GM21390 (cell line): Measurements from ENCODE around the gene ST6GALNAC6.
"Not testable (repeated sequence)": the region's sequence is repeated elsewhere in the genome, so short reads cannot be mapped to it uniquely, and the experiment has no call there.

Experiments
- ATAC-seq: cut with Tn5 transposase; IDR thresholded peaks from one replicate; pipeline ENCODE4 v1.9.1; 2021; ENCODE audit not compliant: unreplicated experiment

ST6GALNAC6 gene

GRCh38 chr9:127837346-127837745 lies 62.1 kb downstream of the ST6GALNAC6 start:
- no peak for ATAC-seq

DNA sequence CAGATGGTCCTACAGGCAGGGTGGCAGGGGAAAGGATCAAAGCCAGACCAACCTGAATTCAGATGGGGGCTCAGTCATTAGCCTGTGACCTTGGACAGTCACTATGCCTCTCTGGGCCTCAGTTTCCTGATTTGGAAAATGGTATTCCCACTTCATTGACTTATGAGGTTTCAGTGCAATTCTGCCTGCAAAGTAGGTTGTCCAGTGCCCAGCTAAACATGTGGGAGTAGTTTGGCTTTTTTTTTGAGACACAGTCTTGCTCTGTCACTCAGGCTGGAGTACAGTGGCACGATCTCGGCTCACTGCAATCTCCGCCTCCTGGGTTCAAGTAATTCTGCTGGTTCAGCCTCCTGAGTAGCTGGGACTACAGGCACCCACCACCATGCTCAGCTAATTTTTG lies 62.8 kb downstream of the ST6GALNAC6 start:
- not testable (repeated sequence) for ATAC-seq

DNA sequence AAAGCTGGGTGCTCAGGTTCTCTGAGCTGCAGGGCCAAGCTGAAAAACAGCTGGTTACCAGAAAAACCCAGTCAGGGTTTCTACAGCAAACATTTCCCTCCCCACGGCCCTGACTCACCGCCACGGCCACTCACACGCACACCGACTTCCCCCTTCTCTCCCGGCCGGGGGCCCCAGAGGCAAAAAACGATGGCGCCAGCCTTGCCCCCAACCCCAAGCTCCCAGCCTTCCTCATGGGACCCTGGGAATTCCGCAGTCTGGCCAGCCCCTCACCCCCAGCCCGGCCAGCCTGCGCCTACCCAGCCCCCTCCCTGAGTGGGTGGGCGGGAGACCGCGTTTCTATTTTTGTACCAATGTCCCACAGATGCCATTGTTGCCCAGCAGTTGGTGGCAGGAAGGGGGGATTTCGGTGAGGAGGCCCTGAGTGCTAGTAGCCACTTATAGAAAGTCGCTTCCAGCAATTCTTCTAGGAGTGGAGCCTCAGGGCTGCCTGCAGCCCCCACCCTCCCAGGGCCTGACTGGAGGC lies 63.3 kb downstream of the ST6GALNAC6 start:
- no peak for ATAC-seq
